Medulla oblongata (tissue), 1 donor: ENCODE data around the gene SUSD4.
"Not testable (repeated sequence)": the region's sequence is repeated elsewhere in the genome, so short reads cannot be mapped to it uniquely, and the experiment has no call there.

Experiments
- DNase-seq: peaks from one replicate; pipeline ENCODE4 v3.0.0-alpha.2; 2015; ENCODE audit errors: extremely low spot score

Gene SUSD4

DNA sequence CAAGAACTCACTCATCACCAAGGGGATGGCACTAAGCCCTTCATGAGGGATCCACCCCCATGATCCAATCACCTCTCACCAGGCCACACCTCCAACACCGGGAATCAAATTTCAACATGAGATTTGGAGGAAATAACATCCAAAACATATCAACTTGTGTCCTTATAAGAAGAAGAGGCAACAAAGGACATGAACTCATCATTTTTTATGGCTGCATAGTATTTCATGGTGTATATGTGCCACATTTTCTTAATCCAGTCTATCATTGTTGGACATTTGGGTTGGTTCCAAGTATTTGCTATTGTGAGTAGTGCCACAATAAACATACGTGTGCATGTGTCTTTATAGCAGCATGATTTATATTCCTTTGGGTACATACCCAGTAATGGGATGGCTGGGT, 112.6 kb downstream of the SUSD4 start:
- DNase-seq, result not testable (repeated sequence)

DNA sequence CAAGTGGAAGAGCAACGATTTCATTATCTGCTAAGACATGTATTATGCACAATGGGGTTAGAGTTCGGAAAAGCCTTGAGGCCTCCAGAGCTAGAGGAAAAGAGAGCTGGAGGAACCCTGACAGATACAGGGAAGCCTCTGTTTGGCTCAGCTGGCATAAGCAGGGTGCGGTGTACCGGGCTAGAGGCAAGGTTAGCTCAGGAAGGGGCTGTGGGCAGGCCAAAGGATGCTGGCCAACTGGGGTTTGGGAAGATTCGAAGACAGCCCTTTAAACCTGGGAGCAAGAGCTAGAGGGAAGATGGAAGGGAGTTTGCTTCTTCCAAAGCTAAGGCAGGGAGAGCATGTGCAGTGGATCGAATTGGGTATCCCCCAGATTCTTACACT, 113.4 kb downstream of the SUSD4 start:
- no peak for DNase-seq

GRCh38 chr1:223249854-223250631, 113.9 kb downstream of the SUSD4 start:
- DNase-seq, result no peak

DNA sequence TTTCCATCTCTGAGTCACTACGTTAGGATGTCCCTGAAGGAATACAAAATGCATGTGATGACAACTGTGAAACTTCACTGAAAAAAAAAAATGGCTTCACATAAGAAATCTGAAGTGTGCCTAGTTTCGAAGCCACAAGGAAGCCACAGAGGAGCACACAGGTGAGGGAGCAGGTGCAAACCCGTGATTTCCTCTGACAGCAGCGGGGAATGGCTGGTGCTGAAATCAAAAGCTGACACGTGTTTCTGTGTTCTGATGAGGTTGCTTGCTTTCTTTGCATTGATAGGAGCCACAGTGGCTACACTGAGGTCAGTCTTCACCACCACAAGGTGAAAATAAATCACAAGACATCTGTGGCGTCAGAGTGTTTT, 115.2 kb downstream of the SUSD4 start:
- no peak for DNase-seq

- DNase-seq, result no peak
Measured at GRCh38 chr1:223248001-223248769, 115.8 kb downstream of the SUSD4 start.

GRCh38 chr1:223246476-223247112, 117.4 kb downstream of the SUSD4 start:
- DNase-seq, result no peak

DNA sequence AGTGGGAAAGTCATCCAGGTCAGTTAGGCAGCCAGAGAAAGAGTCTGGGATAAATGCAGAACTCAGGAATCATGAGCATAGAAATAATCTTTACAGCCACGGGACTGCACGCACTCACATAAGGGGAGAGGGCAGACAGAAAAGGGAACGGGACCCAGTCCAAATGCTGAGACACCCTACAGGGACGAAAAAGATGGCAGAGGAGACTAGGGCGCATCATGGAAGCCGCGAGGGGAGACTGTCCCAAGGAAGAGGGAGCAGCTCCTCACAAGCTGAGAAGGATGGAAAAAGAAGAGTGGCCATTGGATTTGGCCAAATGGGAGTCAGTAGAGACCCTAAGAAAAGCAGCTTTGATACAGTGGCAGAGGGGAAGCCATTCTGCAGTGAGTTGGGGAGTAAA, 118.0 kb downstream of the SUSD4 start:
- DNase-seq, result no peak

GRCh38 chr1:223245411-223245810, 118.6 kb downstream of the SUSD4 start:
- DNase-seq, result no peak

GRCh38 chr1:223244366-223245103, 119.4 kb downstream of the SUSD4 start:
- peak; percentile 22 for DNase-seq

DNA sequence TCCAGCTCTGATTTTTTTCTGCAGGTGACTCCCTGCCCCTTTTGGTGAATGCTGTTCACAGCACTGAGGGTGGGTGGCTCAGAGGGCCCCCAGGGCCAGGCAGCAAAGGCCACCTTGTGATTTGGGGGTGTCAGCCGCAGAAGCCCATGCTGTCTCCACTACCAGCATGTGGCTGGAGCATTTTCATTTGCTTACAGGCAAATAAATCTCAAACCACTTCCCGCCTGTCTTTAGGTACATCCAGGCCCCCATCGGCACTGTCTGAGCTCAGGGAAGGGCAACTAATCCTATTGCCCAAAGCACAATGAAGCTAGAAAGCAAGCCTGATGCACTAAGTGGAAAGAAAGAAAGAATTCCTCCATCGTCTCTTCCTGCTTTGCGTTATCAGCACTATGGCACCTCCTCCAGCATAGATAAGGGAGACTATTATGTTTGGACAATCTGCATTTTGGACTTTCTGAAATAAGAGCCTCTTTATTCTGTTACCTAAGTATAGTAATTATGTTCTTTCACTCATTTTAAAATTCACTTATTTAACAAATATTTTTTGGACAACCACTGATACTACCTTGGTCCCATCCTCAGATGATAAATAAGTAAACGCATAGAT, 120.4 kb downstream of the SUSD4 start:
- no peak for DNase-seq

- no peak for DNase-seq
Measured at GRCh38 chr1:223242971-223243370, 121.0 kb downstream of the SUSD4 start.

DNA sequence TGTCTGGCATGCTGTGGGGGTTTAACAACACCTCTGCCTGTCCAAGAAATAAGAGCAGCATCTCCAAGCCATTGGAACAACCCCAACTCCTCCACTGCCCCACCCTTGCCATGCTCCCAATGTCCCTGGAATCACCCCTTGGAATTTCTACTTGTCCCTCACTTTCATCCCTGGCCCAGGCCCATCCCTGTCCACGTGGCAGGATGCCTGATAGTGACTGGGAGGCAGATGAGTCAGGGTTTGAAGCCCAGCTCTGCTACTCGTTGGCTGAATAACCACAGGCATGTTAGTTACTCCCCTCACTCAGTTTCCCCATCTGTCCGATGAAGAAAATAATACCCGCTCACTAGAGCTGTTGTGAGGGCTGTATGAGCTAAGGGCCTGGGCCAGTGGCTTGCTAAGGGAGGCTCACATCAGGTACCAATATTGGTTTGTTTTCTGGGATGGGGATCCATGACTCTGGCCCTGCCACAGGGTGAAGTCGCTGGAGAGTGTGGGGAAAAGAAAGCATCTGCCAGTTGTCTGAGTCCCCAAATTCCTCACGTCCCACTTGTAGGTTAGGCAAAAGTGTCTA, 121.5 kb downstream of the SUSD4 start:
- no peak for DNase-seq

DNA sequence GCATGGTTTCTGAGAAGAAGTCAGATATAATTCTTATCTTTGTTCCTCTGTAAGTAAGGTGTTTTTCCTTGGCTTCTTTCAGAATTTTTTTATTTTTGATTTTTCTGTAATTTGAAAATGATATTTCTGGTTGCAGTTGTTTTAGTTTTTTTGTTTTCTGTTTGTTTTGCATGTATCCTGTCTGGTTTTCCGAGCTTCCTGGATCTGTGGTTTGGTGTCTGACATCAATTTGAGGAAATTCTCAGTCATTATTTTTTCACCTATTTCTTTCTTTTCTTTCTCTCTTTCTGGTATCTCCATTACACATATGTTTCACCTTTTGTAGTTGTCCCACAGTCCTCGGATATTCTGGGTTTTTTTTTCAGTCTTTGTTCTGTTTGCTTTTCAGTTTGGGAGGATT, 123.9 kb downstream of the SUSD4 start:
- DNase-seq, result no peak

GRCh38 chr1:223235091-223235490, 128.9 kb downstream of the SUSD4 start:
- no peak for DNase-seq

DNA sequence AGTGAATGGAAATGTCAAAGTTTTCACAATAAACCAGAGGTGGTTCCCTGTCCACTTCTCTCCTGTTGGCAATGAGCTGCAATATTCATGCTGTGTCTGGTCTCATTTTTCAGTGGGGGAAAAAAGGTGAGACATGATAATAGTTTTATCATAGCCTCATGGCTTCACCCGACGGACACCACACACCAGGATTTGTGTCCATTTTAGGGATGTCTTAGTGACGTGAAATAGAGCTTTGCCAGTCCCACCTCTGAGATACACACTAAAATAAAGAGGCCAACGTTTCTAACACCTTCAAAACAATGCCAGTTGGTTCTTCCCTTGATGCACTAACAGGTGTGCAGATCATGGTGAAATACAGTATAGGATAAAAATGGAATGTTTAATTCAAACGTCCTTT, 129.4 kb downstream of the SUSD4 start:
- DNase-seq, result no peak

- no peak for DNase-seq
Measured at GRCh38 chr1:223234170-223234514, 129.8 kb downstream of the SUSD4 start.

DNA sequence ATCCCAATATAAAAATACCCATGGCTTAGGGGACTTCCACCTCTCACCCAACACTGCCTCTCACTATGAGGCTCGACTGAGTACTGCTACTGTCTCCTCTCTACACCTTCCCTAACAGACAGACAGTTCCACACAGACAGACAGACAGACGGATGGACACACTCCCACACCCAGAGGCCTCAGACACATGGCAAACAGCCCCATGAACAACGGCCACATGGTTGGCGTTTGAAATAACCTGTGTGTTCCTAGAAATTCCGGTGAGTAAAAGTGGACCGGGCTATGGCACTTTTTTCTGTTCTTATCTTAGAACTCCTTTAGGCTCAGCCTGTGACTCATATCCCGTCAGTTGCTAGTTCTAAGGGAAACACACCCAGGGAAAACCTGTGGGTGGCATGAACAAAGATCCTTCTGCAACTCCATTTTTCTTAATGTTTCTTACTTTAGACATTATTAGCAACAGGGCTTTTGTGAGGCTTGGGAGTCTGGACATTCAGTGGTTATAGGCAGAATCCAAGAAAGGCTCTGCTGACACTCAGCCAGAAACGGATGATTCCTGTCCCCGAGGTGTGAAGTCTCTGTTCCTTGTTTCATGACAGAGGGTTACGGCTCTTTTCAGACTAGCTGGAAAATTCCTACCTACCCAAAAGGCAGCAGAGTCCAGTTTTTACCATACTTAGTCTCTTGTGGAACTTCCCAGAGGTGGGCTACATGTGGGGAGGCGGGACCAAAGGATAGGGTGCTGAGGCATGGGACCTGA, 130.4 kb downstream of the SUSD4 start:
- DNase-seq, result no peak

DNA sequence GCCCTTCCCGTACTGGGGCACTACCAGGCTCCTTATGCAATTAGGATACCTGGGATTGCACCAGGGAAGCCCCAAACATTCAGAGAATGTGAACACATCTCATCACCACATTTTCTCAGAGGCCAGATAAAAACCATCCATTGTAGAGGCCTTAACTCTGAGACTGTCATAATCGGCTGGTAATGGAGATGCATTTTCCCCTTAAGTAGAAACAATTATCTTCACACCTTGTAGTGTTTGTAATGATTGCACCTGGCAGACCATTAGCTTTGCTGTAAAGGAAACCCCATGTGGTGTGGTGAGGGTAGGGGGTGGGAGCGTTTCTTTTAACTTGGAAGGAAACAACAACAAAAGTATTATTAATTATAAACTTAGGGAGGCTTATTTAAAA, 131.0 kb downstream of the SUSD4 start:
- no peak for DNase-seq

- no peak for DNase-seq
Measured at GRCh38 chr1:223231581-223231980, 132.4 kb downstream of the SUSD4 start.

DNA sequence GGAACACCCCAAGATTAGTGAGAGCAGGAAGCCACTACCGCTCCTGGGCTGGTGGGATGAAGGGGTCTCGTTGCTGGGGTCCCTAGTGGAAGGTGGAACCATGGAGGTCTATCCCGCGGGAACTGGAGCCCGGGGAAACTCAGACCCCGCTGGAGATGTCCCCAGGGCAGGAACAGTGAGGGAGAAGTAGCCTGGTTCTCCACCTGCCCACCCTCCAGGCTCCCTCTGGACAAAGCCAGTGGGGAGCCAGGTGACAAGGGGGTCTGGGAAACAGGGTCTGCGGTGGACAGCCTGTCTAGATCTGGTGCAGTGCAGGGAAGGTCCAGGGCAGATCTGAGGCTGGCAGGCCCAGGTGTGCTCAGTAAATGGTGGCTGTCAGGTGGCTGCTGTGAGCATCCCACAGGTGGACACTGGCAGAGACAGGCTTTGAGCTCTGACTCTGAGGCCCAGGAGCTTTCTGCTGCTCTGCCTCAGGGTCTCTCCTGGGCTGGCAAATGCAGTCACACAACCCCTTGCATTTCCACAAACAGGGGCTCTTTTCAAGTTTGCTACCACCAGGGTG, 132.9 kb downstream of the SUSD4 start:
- no peak for DNase-seq
